IPS-15b (cell line): ENCODE data around the gene ELF2.
A peak's percentile ranks its signal among the peaks of the same experiment; 100 is the strongest.
"Not testable (repeated sequence)": the region's sequence is repeated elsewhere in the genome, so short reads cannot be mapped to it uniquely, and the experiment has no call there.

Experiments
- H3K27me3 ChIP-seq: one replicate; pipeline ENCODE4 v1.6.1; 2013; ENCODE audit warnings: low read length; ENCODE audit not compliant: control insufficient read depth, insufficient read depth
- H3K36me3 ChIP-seq: one replicate; pipeline ENCODE4 v1.6.1; 2013; ENCODE audit warnings: low read length; ENCODE audit not compliant: control insufficient read depth, insufficient read depth
- H3K4me1 ChIP-seq: one replicate; pipeline ENCODE4 v1.6.1; 2013; ENCODE audit warnings: mild to moderate bottlenecking, low read length; ENCODE audit not compliant: control insufficient read depth, insufficient read depth
- H3K4me3 ChIP-seq: one replicate; pipeline ENCODE4 v1.5.1; 2013; ENCODE audit warnings: low read depth, low read length
- H3K9ac ChIP-seq: one replicate; pipeline ENCODE4 v1.6.1; 2013; ENCODE audit warnings: low read depth, mild to moderate bottlenecking, low read length
- H3K9me3 ChIP-seq: one replicate; pipeline ENCODE4 v1.6.1; 2013; ENCODE audit warnings: mild to moderate bottlenecking, low read length; ENCODE audit not compliant: control insufficient read depth, insufficient read depth

The ELF2 gene

GRCh38 chr4:139177869-139178619, 1.0 kb upstream of the ELF2 start:
- Histone ChIP-seq H3K9me3 (no peaks in the 10 kb centered on the region), H3K4me3 (peak overlapping the region; percentile 79), H3K36me3 (no peaks in the 10 kb centered on the region), H3K4me1 (peaks cover 11% of the 10 kb centered on the region), H3K9ac (peak overlapping the region; percentile 74), H3K27me3 (peaks cover 2% of the 10 kb centered on the region)

GRCh38 chr4:139176302-139177048, 543 bp downstream of the ELF2 start:
- H3K27me3 ChIP-seq, result peaks cover 2% of the 10 kb centered on the region
- H3K36me3 ChIP-seq, result no peaks in the 10 kb centered on the region
- peak overlapping the region; percentile 70 for H3K9ac ChIP-seq
- no peaks in the 10 kb centered on the region for H3K9me3 ChIP-seq
- H3K4me1 ChIP-seq, result peaks cover 17% of the 10 kb centered on the region
- H3K4me3 ChIP-seq, result peak overlapping the region; percentile 89

DNA sequence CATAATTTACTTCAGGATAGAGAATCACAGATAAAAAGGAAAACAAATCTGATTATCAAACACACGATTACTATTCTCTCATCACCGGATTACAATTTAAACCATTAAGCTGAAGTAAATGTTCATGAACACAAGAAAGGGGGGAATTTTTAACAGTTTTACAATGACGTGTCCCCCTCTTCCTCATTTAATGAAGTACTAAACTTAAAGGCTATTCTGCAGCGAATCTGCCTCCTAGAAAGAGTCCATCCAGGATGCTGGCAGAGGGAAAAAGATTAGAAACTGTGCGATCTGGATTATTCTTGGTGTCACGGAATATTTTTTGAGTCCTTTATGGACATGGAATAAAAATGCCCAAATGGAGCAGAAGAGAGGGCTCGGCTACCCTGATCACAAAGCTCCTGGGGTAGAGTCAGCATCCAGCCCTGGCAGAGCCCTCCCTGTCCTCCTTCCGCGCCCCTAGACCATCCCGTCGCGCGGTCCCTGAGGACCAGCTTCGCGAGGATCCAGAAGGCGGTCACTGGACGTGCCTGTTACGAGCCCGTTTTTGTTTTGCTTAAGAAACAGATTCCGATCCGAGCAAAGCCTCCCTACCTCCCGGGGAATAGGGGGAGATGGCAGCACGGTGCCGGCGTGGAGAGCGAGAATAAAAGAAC, 1.2 kb downstream of the ELF2 start:
- Histone ChIP-seq H3K9ac (peak overlapping the region; percentile 70), H3K4me1 (peaks cover 17% of the 10 kb centered on the region), H3K36me3 (no peaks in the 10 kb centered on the region), H3K4me3 (peak overlapping the region; percentile 89), H3K9me3 (no peaks in the 10 kb centered on the region), H3K27me3 (peaks cover 2% of the 10 kb centered on the region)

DNA sequence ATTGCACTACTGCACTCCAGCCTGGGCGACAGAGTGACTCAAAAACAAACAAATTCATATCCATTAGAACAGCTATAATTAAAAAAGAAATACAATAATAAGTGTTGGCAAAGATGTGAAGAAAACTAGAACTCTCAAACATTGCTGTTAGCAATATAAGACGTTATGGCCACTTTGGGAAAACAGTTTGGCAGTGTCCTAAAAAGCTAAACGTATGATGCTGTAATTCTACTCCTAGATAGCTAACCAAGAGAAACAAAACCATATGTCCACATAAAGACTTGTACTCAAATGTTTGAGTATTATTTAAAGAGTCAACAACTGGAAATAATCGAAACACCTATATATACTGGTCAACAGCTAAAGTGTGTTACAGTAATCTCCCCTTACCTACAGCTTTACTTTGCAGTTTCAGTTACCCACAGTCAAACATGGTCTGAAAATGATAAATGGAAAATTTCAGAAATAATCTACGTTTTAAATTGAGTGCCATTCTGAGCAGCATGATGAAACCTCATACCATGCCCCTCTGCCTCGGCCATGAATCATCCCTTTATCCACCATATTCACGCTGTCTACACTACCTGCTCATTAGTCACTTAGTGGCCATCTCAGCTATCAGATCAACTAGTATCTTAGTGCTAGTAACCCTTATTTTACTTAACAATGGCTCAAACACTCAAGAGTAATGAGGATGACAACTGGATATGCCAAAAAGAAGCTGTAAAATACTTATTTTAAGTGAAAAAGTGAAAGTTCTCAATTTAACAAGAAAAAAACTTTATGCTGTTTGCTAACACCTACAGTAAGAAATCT, 4.9 kb downstream of the ELF2 start:
- no peaks in the 10 kb centered on the region for H3K9me3 ChIP-seq
- no peak overlapping the region for H3K9ac ChIP-seq
- H3K27me3 ChIP-seq, result peaks cover 2% of the 10 kb centered on the region
- H3K36me3 ChIP-seq, result no peaks in the 10 kb centered on the region
- no peak overlapping the region for H3K4me3 ChIP-seq
- H3K4me1 ChIP-seq, result peaks cover 25% of the 10 kb centered on the region

GRCh38 chr4:139170932-139171331, 6.1 kb downstream of the ELF2 start:
- no peaks in the 10 kb centered on the region for H3K36me3 ChIP-seq
- H3K9me3 ChIP-seq, result no peaks in the 10 kb centered on the region
- H3K9ac ChIP-seq, result no peak overlapping the region
- no peak overlapping the region for H3K4me3 ChIP-seq
- H3K27me3 ChIP-seq, result peaks cover 2% of the 10 kb centered on the region
- peaks cover 26% of the 10 kb centered on the region for H3K4me1 ChIP-seq

GRCh38 chr4:139167774-139168444, 9.1 kb downstream of the ELF2 start:
- Histone ChIP-seq H3K27me3 (no peaks in the 10 kb centered on the region), H3K9ac (no peak overlapping the region), H3K4me1 (peaks cover 21% of the 10 kb centered on the region), H3K4me3 (no peak overlapping the region), H3K36me3 (no peaks in the 10 kb centered on the region), H3K9me3 (no peaks in the 10 kb centered on the region)

DNA sequence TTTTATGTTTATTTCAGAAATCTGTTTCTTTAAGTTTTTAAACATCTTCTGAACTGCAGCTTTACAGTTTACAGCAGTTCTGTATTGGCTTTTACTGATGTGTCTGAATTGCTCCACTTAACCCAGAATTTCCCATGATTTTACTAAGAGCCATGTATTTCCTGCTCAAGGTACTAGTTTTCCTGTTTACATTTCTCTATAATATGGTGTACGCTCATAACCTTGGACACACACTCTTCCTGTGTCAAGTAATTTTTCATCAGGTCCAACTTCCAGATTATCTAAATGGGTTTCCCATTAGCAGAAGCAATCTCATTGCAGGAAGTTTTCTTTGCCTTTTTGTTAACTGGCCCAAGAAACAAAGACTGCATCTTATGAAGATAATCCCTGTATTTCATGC, 12.3 kb downstream of the ELF2 start:
- no peaks in the 10 kb centered on the region for H3K27me3 ChIP-seq
- no peak overlapping the region for H3K9ac ChIP-seq
- no peak overlapping the region for H3K4me3 ChIP-seq
- peaks cover 20% of the 10 kb centered on the region for H3K4me1 ChIP-seq
- no peaks in the 10 kb centered on the region for H3K36me3 ChIP-seq
- no peaks in the 10 kb centered on the region for H3K9me3 ChIP-seq

- no peaks in the 10 kb centered on the region for H3K9me3 ChIP-seq
- peaks cover 27% of the 10 kb centered on the region for H3K4me1 ChIP-seq
- H3K27me3 ChIP-seq, result no peaks in the 10 kb centered on the region
- no peak overlapping the region for H3K4me3 ChIP-seq
- no peaks in the 10 kb centered on the region for H3K36me3 ChIP-seq
- H3K9ac ChIP-seq, result no peak overlapping the region
These were observed 13.2 kb downstream of the ELF2 start for GRCh38 chr4:139163806-139164206.

- not testable (repeated sequence) for H3K27me3 ChIP-seq, H3K4me3 ChIP-seq, H3K9me3 ChIP-seq, H3K9ac ChIP-seq, H3K36me3 ChIP-seq
- peaks cover 41% of the 10 kb centered on the region for H3K4me1 ChIP-seq
These were observed 19.0 kb downstream of the ELF2 start for GRCh38 chr4:139157977-139158376.

DNA sequence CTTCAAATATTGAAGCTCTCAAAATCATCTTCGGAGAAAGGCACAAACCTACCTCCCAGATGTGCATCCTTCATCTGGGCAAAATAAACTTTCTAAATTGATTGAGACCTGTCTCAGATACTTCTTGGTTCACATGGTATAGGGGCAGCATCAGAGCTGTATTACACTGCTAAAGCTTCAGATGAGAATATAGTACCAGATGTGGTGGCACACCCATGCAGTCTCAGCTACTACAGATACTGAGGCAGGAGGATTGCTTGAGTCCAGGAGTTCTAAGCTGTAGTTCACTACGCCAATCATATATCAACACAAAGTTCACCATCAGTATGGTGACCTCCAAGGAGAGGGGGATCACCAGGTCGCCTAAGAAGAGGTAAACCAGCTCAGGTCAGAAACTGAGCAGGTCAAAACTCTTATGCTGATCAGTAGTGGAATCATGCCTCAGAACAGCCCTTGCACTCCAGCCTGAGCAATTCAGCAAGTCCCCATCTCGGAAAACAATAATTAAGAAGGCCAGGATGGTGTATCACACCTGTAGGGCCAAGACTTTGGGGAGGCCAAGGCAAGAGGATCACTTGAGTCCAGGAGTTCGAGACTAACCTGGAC, 22.0 kb downstream of the ELF2 start:
- no peak overlapping the region for H3K4me3 ChIP-seq
- no peaks in the 10 kb centered on the region for H3K9me3 ChIP-seq
- peak overlapping the region; percentile 19 for H3K9ac ChIP-seq
- H3K27me3 ChIP-seq, result no peaks in the 10 kb centered on the region
- H3K36me3 ChIP-seq, result no peaks in the 10 kb centered on the region
- peaks cover 40% of the 10 kb centered on the region for H3K4me1 ChIP-seq
